Lung (tissue), 12 donors: ENCODE measurements around the gene DUSP2. TPM values are rescaled to one million over a fixed set of nuclear protein-coding genes. Genes with fewer than 3 reads are reported as not detected.
A peak's percentile ranks its signal among the peaks of the same experiment; 100 is the strongest.

Experiments used
- ATAC-seq: fragments of 200-7000 bp; cut with Tn5 transposase; one replicate; pipeline ENCODE4 v1.9.1; 2020; ENCODE audit warnings: moderate number of reproducible peaks; ENCODE audit not compliant: insufficient read depth, low FRiP score
- DNase-seq, 3 donors: peaks; one replicate each; pipeline ENCODE4 v3.0.0-alpha.2; 2013 to 2017
- H3K27ac ChIP-seq, 2 donors: one replicate each; pipeline ENCODE4 v1.5.1; 2013; ENCODE audit warnings: mild to moderate bottlenecking in 2 of 2, moderate library complexity in 2 of 2, control low read depth in 1 of 2, inconsistent platforms in 1 of 2, low read depth in 1 of 2, low read length in 1 of 2
- H3K27me3 ChIP-seq, 3 donors: one replicate each; pipeline ENCODE4 v1.5.1; 2013; ENCODE audit warnings: low read length in 2 of 3; ENCODE audit not compliant: control insufficient read depth in 3 of 3, insufficient read depth in 3 of 3
- H3K36me3 ChIP-seq, 4 donors: one replicate each; pipeline ENCODE4 v1.5.1; 2013; ENCODE audit warnings: low read length in 4 of 4, mild to moderate bottlenecking in 1 of 4, moderate library complexity in 1 of 4; ENCODE audit not compliant: control insufficient read depth in 4 of 4, insufficient read depth in 4 of 4
- H3K4me1 ChIP-seq, 5 donors: one replicate each; pipeline ENCODE4 v1.5.1; 2013; ENCODE audit warnings: low read length in 5 of 5, mild to moderate bottlenecking in 2 of 5, moderate library complexity in 1 of 5; ENCODE audit not compliant: control insufficient read depth in 5 of 5, insufficient read depth in 5 of 5
- H3K4me3 ChIP-seq: one replicate; pipeline ENCODE4 v1.5.1; 2013; ENCODE audit warnings: mild to moderate bottlenecking, control low read depth, moderate library complexity
- H3K9ac ChIP-seq, 2 donors: one replicate each; pipeline ENCODE4 v1.5.1; 2013; ENCODE audit warnings: low read length in 2 of 2, control low read depth in 1 of 2; ENCODE audit not compliant: insufficient read depth in 1 of 2
- H3K9me3 ChIP-seq, 4 donors: one replicate each; pipeline ENCODE4 v1.5.1; 2013; ENCODE audit warnings: low read length in 3 of 4, mild to moderate bottlenecking in 1 of 4, moderate library complexity in 1 of 4; ENCODE audit not compliant: control insufficient read depth in 4 of 4, insufficient read depth in 3 of 4
- CTCF ChIP-seq: IDR thresholded peaks from 2 replicates; pipeline ENCODE4 v1.5.1; 2012; ENCODE audit warnings: mild to moderate bottlenecking; ENCODE audit errors: control extremely low read depth, extremely low read depth
- WGBS, 2 donors: extraction: QIAGEN DNeasy Blood & Tissue Kit; methylation state at CpG; one replicate each; pipeline ENCODE4 v1.1.7; 2013; 5-methylcytosine and 5-hydroxymethylcytosine counted together
- polyA plus RNA-seq, 2 donors: library from polyadenylated mRNA; stranded (reverse); fragments of 200-250 nt; gene quantifications; one replicate each; pipeline ENCODE4 v1.2.1, GENCODE V29; 2013
- total RNA-seq, 2 donors: library from RNA; depleted of rRNA in 1 of 2; stranded (reverse); fragments of >200 nt in 1 of 2; gene quantifications; one replicate each; pipeline ENCODE4 v1.2.1, GENCODE V29; 2014 to 2021
- donor health status: control.
- donor health status: control.
- donor health status: Bipolar disorder and iron deficiency.
- donor health status: healthy.
- donor health status: DM: yes; HTN: yes; CAD: no.

The DUSP2 gene
- total and polyA plus RNA-seq, 4 donors, result 3.5 to 33.6 (median 5.8) TPM

GRCh38 chr2:96110621-96111256, 34.5 kb downstream of the DUSP2 start:
- DNase-seq (no peak), ATAC-seq (no peak)
- WGBS, 2 donors, result 84 to 85% methylated on average over 13 of the region's 13 CpGs
- Histone ChIP-seq H3K9ac (no peak overlapping the region), H3K27me3 (peaks cover 0 to 8% (median 0%) of the 10 kb centered on the region in 3 donors), H3K4me3 (no peak overlapping the region), H3K36me3 (no peaks in the 10 kb centered on the region), H3K4me1 (peaks cover 0 to 12% (median 6%) of the 10 kb centered on the region in 5 donors), H3K9me3 (peaks cover 0 to 3% (median 0%) of the 10 kb centered on the region in 4 donors), H3K27ac (no peak overlapping the region)
- TF ChIP-seq CTCF, result no peak

DNA sequence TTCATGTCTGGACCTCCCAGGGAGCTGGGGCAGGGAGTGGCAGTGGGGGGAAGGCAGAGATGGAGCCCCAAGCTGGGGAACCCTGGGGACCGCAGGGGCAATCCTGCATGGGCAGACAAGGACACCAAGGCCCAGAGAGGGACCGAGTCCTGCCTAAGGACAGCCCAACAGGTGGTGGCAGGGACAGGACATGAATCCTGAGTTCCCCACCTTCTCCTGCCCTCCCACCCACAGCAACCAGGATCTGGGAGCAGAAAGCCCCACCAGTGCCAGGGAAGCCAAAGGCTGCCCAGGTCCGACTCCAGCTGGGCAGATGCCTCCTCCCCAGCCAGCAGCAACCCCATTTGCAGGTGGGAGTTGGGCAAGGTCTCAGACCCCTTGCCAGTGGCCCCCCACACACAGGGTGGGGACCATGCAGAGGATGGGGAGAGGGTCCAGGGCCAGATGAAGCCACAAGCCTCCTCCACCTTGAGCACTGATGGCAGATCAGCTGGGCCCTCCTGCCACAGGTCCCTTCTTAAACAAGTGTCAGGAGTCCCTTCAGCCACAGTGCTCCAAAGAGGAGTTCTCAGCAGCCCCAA, 35.2 kb downstream of the DUSP2 start:
- Histone ChIP-seq H3K9ac (no peak overlapping the region), H3K4me1 (peaks cover 0 to 12% (median 6%) of the 10 kb centered on the region in 5 donors), H3K9me3 (peaks cover 0 to 10% (median 3%) of the 10 kb centered on the region in 4 donors), H3K27ac (no peak overlapping the region), H3K4me3 (no peak overlapping the region), H3K36me3 (no peaks in the 10 kb centered on the region), H3K27me3 (peaks cover 0 to 2% (median 0%) of the 10 kb centered on the region in 3 donors)
- no peak for DNase-seq
- no peak for ATAC-seq
- 95 to 96% methylated on average over 2 to 3 of the region's 3 CpGs for WGBS, 2 donors
- TF ChIP-seq CTCF, result no peak

- H3K36me3 ChIP-seq, result no peaks in the 10 kb centered on the region
- peaks cover 0 to 2% (median 0%) of the 10 kb centered on the region in 3 donors for H3K27me3 ChIP-seq
- 62 to 80% methylated on average over 3 of the region's 3 CpGs for WGBS, 2 donors
- TF ChIP-seq CTCF, result no peak
- H3K9ac ChIP-seq, result no peak overlapping the region
- peaks cover 0 to 11% (median 3%) of the 10 kb centered on the region in 4 donors for H3K9me3 ChIP-seq
- peak overlapping the region in 1 of 2 donors; percentile 7 for H3K27ac ChIP-seq
- H3K4me1 ChIP-seq, result peaks cover 0 to 12% (median 6%) of the 10 kb centered on the region in 5 donors
- no peak overlapping the region for H3K4me3 ChIP-seq
- no peak for ATAC-seq
- no peak for DNase-seq
These were observed 35.9 kb downstream of the DUSP2 start for GRCh38 chr2:96109361-96109680.
